ENCODE measurements around the gene KDSR. TPM values are rescaled to one million over a fixed set of nuclear protein-coding genes. Genes with fewer than 3 reads are reported as not detected.

KDSR gene
- total RNA-seq, 1 donor, result 46.3 TPM

DNA sequence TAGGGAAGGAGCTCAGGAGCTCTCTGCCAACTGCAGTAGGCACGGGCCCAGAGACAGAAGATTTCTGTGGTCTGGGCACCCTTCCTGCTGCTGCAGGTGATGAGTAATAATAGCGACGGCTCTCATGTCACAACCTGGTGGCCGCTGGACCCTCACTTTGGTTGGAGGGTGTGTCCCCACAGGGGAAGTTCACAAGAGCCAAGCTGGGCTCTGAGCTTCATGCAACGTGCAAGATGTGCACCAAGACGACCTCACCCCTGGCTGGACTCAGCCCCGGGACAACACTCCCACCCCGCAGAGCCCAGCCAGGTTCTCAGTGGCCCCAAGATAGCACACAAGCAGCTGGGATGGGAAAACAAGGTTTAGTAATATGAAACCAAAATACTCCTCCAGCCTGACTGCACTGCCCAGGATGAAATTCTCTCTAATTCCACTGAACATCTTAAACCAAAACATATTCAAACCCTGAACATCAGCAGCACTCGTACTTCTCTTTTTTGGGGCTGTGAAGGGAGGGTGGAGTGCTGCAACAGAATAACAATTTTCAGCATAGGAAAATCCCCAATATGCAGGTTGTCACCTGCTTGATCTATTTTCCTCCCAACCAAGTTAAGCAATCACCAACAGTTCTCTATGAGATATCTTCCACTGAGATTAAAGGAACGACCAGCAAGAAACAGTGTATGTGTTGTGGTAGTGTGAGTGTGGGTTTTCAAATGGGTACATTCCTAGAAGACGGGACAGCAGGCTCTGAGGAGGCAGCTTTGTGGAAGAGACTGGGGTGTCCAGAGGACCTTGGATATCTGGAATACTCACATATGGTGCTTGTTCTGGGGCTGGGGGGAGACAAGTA is 73.9 kb downstream of the KDSR start:
- Histone ChIP-seq H3K4me2 (ENCODE audit: insufficient read depth, low read length) (no peak overlapping the region), H3K4me3 (ENCODE audit: insufficient read depth, low read length) (no peak overlapping the region), H2AFZ (ENCODE audit: low read length) (no peak overlapping the region), H4K20me1 (ENCODE audit: insufficient read depth, low read length) (no peaks in the 10 kb centered on the region), H3K36me3 (ENCODE audit: insufficient read depth, low read length) (no peaks in the 10 kb centered on the region), H3K4me1 (ENCODE audit: insufficient read depth, low read length) (no peaks in the 10 kb centered on the region), H3K79me2 (ENCODE audit: insufficient read depth, low read length) (no peaks in the 10 kb centered on the region), H3K27ac (ENCODE audit: low read depth, low read length) (no peak overlapping the region), H3K9me3 (ENCODE audit: low read depth, low read length) (no peaks in the 10 kb centered on the region), H3K27me3 (ENCODE audit: insufficient read depth, low read length) (no peaks in the 10 kb centered on the region)
- TF ChIP-seq, protein P1, sequence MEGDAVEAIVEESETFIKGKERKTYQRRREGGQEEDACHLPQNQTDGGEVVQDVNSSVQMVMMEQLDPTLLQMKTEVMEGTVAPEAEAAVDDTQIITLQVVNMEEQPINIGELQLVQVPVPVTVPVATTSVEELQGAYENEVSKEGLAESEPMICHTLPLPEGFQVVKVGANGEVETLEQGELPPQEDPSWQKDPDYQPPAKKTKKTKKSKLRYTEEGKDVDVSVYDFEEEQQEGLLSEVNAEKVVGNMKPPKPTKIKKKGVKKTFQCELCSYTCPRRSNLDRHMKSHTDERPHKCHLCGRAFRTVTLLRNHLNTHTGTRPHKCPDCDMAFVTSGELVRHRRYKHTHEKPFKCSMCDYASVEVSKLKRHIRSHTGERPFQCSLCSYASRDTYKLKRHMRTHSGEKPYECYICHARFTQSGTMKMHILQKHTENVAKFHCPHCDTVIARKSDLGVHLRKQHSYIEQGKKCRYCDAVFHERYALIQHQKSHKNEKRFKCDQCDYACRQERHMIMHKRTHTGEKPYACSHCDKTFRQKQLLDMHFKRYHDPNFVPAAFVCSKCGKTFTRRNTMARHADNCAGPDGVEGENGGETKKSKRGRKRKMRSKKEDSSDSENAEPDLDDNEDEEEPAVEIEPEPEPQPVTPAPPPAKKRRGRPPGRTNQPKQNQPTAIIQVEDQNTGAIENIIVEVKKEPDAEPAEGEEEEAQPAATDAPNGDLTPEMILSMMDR (IDR thresholded peaks at IDR 0.05; ENCODE audit: extremely low read depth, low read depth, low read length), result no peak
- DNase-seq (ENCODE audit: insufficient read length, low spot score, missing footprints), result no peak

DNA sequence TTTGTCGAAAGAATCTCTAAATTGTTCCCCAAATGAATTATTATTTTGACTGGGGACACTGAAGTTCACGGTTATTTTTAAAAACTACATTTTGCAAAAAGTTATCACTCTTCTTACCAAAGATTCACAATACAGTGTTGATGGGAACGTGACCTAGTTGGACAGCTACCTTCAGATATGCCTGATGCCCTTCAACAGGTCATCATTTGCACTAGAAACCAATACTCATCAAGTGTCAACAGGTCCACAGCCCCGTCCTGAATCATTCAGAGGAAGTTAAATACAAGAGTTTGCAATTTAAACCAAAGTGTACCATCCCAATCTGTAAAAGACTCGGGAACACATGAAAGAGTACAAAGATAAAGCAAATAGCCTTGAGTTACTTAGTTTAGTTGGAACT is 75.7 kb downstream of the KDSR start:
- H3K36me3 ChIP-seq (ENCODE audit: insufficient read depth, low read length), result no peaks in the 10 kb centered on the region
- no peak for DNase-seq (ENCODE audit: insufficient read length, low spot score, missing footprints)
- H3K27ac ChIP-seq (ENCODE audit: low read depth, low read length), result no peak overlapping the region
- H3K4me3 ChIP-seq (ENCODE audit: insufficient read depth, low read length), result no peak overlapping the region
- H3K4me2 ChIP-seq (ENCODE audit: insufficient read depth, low read length), result no peak overlapping the region
- TF ChIP-seq, protein P1 (IDR thresholded peaks at IDR 0.05; ENCODE audit: extremely low read depth, low read depth, low read length), result no peak
- no peaks in the 10 kb centered on the region for H4K20me1 ChIP-seq (ENCODE audit: insufficient read depth, low read length)
- no peaks in the 10 kb centered on the region for H3K9me3 ChIP-seq (ENCODE audit: low read depth, low read length)
- no peaks in the 10 kb centered on the region for H3K4me1 ChIP-seq (ENCODE audit: insufficient read depth, low read length)
- H3K27me3 ChIP-seq (ENCODE audit: insufficient read depth, low read length), result no peaks in the 10 kb centered on the region
- no peak overlapping the region for H2AFZ ChIP-seq (ENCODE audit: low read length)
- no peaks in the 10 kb centered on the region for H3K79me2 ChIP-seq (ENCODE audit: insufficient read depth, low read length)

DNA sequence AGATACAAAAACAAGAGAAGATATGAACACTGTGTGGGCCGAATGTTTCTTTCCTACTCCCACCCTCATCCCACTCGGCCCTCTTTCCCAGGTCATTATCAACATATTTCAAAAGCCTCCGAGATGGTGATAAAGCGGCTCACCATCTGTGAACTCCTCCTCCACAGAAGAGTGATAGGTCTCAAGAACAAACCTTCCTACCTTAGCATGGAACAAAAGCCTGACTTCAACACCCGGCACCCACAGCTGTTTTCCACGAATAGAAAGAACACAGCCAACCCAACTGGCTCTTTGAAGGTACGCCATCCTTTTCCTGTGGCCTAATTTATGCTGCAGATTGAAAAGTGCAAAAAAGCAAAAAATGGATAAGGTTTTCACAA is 76.2 kb downstream of the KDSR start:
- TF ChIP-seq, protein P1 (IDR thresholded peaks at IDR 0.05; ENCODE audit: extremely low read depth, low read depth, low read length), result no peak
- Histone ChIP-seq H3K27me3 (ENCODE audit: insufficient read depth, low read length) (no peaks in the 10 kb centered on the region), H4K20me1 (ENCODE audit: insufficient read depth, low read length) (no peaks in the 10 kb centered on the region), H3K36me3 (ENCODE audit: insufficient read depth, low read length) (no peaks in the 10 kb centered on the region), H3K79me2 (ENCODE audit: insufficient read depth, low read length) (no peaks in the 10 kb centered on the region), H3K4me1 (ENCODE audit: insufficient read depth, low read length) (no peaks in the 10 kb centered on the region), H3K4me3 (ENCODE audit: insufficient read depth, low read length) (no peak overlapping the region), H3K27ac (ENCODE audit: low read depth, low read length) (no peak overlapping the region), H2AFZ (ENCODE audit: low read length) (no peak overlapping the region), H3K4me2 (ENCODE audit: insufficient read depth, low read length) (no peak overlapping the region), H3K9me3 (ENCODE audit: low read depth, low read length) (no peaks in the 10 kb centered on the region)
- DNase-seq (ENCODE audit: insufficient read length, low spot score, missing footprints), result no peak

DNA sequence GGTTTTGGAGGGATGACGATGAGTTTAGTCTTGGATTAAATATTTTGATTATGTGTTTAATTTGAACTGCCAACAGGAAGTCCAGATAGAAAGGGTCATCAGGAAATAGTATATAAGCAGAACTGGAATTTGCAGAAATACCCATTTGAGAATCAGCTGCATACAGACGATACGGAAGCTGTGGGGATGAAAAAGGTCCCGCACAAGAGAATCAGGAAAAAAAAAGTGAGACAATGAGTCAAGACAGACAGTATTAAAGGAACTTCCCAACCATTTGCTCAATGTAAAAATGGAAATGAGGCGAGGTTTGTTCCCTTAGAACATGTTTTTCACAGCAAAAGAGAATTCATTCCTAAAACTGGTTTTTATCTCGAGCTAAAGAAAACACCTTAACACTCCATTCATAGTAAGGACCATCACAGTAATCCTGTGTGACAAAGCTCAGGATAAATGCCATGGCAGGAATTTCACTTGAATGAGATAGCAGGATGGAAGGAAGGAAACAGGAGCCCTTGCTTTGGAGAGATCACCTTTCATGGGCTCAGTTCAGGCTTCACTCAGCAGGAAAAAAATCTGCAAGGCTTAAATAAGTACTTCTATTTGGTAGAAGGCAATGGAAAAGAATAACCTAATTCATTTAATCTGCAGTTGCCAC is 76.7 kb downstream of the KDSR start:
- no peak overlapping the region for H3K4me3 ChIP-seq (ENCODE audit: insufficient read depth, low read length)
- no peaks in the 10 kb centered on the region for H3K79me2 ChIP-seq (ENCODE audit: insufficient read depth, low read length)
- no peaks in the 10 kb centered on the region for H4K20me1 ChIP-seq (ENCODE audit: insufficient read depth, low read length)
- H2AFZ ChIP-seq (ENCODE audit: low read length), result no peak overlapping the region
- H3K4me1 ChIP-seq (ENCODE audit: insufficient read depth, low read length), result no peaks in the 10 kb centered on the region
- H3K27me3 ChIP-seq (ENCODE audit: insufficient read depth, low read length), result no peaks in the 10 kb centered on the region
- no peaks in the 10 kb centered on the region for H3K36me3 ChIP-seq (ENCODE audit: insufficient read depth, low read length)
- no peaks in the 10 kb centered on the region for H3K9me3 ChIP-seq (ENCODE audit: low read depth, low read length)
- no peak for DNase-seq (ENCODE audit: insufficient read length, low spot score, missing footprints)
- H3K27ac ChIP-seq (ENCODE audit: low read depth, low read length), result no peak overlapping the region
- TF ChIP-seq, protein P1 (IDR thresholded peaks at IDR 0.05; ENCODE audit: extremely low read depth, low read depth, low read length), result no peak
- no peak overlapping the region for H3K4me2 ChIP-seq (ENCODE audit: insufficient read depth, low read length)

All from osteoblast (primary cell).